NCI-H460 (cell line): ENCODE results near the gene IRX3. TPM values are rescaled to one million over a fixed set of nuclear protein-coding genes. Genes with fewer than 3 reads are reported as not detected.
"Not testable (repeated sequence)": the region's sequence is repeated elsewhere in the genome, so short reads cannot be mapped to it uniquely, and the experiment has no call there.

Experiments used
- DNase-seq: peaks from one replicate; pipeline ENCODE4 v3.0.0-alpha.2; 2016; ENCODE audit warnings: low read depth; ENCODE audit errors: extremely low read depth
- total RNA-seq: library from RNA; depleted of rRNA; stranded (reverse); fragments of >200 nt; shearing (Covaris generic); gene quantifications from 2 replicates; pipeline ENCODE4 v1.2.3, GENCODE V29; 2014

The IRX3 gene
- total RNA-seq, 1 experiment from 2014 or later = 8.5 TPM

GRCh38 chr16:54280751-54281150 lies 5.8 kb downstream of the IRX3 start:
- DNase-seq = no peak

DNA sequence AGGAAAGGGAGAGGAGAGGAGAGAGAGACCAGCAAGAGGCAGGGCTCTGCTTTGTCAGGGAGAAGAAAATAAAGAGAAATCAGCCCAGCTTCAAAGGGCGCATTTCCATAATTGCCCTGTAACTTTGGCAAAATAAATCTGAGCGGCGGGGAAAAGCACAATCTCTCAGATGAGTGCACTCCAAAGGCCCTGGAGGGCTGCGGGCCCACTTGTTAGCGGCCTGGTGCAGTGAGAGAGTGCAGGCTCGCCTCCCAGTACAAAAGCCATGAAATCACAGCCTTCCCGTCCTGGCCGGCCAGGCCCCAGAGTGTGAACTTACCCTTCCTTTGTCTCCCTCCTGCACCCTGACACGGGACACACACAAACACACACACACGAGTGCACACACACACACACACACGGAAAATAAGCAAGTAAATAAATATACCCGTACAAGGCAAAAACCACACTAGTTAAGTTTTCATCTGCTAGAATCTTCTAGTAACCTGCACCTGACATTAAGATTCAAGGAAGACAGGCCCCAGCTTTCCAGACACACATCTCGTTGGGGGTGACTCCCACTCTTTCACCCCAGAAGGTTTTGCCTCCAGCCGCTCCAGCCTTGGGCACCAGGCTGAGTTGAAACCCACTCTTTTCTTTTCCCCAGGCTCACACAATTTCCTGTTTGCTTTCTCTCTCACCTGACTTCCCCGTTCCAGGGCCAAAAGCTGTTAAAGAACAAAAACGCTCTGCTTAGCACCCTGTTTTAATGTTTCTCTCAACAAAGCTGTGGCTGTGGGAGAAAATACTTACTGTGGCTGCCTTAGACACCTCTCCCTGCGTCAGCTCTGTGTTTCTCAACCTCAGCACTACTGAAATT lies 8.5 kb downstream of the IRX3 start:
- no peak for DNase-seq

DNA sequence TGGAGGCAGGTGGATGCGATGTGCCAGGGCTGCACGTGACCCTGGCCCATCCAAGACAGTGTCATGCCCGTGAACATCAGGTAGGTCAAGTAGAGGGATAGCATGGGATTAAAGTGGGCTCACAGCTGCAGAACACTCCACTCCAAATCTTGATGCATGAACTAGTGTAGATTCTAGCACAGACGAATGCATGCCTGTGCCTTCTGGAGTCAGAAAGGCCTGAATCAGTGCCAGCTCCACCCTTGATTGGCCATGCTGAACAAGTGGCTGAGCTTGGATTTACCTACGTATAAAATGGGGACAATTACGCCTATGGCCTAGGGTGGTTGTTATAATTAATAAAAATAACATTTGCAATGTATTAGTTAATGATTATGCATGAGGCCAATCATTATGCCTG lies 10.6 kb downstream of the IRX3 start:
- no peak for DNase-seq

- DNase-seq = no peak
Measured at GRCh38 chr16:54273566-54273965, 13.0 kb downstream of the IRX3 start.

DNA sequence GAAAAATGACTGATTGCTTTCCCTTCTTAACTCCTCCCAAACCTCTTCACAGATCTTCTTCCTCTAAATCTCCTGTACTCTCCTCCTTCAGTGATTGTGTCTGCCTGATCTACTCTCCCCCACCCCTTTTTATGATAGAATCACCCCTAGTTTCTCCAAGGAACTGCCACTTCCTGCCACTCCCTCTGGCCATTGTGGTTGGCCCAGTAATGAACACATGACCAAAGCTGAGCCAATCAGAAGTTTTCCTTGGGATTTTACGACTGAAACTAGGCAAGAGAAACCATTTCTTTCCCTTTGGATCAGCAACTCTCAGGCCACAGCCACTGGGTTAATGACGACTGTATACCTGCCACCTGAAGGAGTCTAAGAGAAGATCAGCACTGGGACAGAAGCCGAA lies 15.9 kb downstream of the IRX3 start:
- DNase-seq = no peak

GRCh38 chr16:54269461-54269860 lies 17.1 kb downstream of the IRX3 start:
- DNase-seq = no peak

GRCh38 chr16:54268766-54269165 lies 17.8 kb downstream of the IRX3 start:
- no peak for DNase-seq

GRCh38 chr16:54268340-54268739 lies 18.2 kb downstream of the IRX3 start:
- DNase-seq = no peak

GRCh38 chr16:54266363-54266955 lies 20.1 kb downstream of the IRX3 start:
- DNase-seq = no peak

- no peak for DNase-seq
Measured at GRCh38 chr16:54265575-54266107, 20.9 kb downstream of the IRX3 start.

GRCh38 chr16:54253118-54253517 lies 33.5 kb downstream of the IRX3 start:
- no peak for DNase-seq

DNA sequence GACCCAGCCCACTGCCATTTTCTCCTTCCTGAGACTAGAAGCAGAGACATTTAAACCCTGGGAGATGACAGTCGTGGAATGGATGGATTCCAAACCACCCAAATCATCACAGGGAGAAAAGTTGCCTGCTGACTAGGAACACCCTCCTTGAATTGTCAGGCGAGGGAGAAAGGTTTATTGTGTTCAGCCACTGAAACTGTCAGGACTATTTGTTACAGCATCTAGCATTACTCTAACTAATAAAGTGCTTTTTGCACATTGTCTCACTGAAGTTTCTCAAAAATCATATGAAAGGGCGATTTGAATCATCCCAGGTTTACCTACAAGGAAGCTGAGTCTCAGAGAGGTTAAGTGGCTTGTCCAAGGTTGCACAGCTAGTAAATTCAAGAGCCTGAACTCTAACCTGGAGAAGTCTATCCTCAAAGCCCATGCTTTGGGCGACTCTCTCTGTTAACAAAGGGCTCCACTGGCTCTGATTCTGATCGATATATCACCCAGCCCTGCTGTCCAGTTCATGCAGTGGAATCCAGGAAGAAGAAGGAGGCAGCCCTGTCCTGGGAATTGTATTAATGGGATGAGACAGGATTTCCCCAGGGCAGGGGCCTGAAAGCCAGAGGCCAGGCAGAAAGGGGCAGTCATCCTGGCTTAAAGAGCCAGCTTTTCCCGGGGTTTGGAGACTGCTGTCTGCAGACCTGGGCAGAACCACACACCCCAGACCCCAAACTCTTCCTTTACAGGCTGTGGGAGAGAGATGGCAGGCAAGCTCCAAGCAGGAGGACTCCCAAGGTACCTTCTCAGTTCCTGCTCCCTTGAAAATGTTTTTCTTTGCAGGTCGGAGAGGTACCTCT lies 37.5 kb downstream of the IRX3 start:
- DNase-seq = no peak

- not testable (repeated sequence) for DNase-seq
Measured at GRCh38 chr16:54247705-54248104, 38.9 kb downstream of the IRX3 start.

DNA sequence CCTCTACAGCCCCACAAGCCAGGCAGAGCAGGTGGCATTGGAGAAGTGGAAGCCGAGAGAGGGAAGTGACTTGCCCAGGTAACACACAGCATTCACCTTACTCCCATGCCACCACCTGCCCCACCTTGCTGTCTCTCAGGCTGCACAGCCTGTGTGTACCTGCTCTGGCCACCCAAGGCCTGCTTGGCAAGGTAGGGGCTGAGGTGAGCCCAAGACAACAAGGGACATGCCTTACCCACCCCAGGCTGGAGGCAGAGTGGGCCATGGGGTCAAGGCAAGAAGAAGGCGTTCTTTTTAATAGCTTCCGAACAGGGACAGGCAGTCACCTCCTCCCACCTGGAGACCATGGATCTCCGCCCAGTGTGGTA lies 40.1 kb downstream of the IRX3 start:
- DNase-seq = no peak

GRCh38 chr16:54245788-54246453 lies 40.7 kb downstream of the IRX3 start:
- DNase-seq = no peak

GRCh38 chr16:54244061-54244886 lies 42.3 kb downstream of the IRX3 start:
- no peak for DNase-seq

GRCh38 chr16:54243202-54243601 lies 43.4 kb downstream of the IRX3 start:
- no peak for DNase-seq

DNA sequence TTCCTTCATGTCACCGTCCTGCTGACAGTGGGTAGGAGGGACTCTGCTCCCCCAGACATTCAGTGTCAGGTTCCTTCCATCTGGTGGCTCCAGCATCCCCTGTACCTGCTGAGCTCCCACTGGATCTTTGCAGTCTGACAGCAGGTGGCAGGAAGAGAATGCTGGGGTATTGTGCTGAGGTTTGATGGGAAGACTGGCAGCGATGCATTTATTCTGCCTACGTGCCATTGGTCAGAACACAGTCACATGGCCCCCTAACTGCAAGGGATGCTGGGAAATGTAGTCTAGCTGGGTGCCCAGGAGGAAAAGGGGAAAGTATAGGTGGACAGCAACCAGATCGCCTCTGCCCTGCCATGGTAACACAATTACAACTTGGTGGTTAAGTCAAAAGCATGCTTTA lies 44.4 kb downstream of the IRX3 start:
- no peak for DNase-seq

DNA sequence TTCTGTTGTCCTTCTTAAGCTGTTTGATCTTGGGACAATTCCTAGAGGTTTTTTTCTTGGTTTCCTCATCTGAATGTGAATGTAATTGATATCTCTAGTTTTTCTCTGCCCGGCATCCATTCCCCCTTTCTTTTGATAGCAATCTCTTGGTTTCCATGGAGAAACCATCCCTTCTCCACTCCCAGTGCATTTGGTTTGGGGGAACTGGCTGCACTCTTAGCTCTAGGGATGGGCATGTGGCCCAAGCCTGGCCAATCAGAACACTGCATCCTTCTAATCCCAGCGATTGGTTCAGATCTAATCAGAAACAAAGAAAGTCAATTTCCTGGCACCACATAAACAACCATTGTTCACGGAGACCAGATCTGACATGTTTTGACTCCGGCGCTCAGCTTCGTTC lies 45.1 kb downstream of the IRX3 start:
- DNase-seq = no peak
